Upper lobe of right lung (tissue), 1 donor: ENCODE measurements around the gene SMIM43. TPM values are rescaled to one million over a fixed set of nuclear protein-coding genes. Genes with fewer than 3 reads are reported as not detected.

ENCODE experiments used
- ATAC-seq: fragments of 200-7000 bp; cut with Tn5 transposase; one replicate; pipeline ENCODE4 v1.9.1; 2020; ENCODE audit warnings: mild to moderate bottlenecking, moderate library complexity
- DNase-seq: peaks from one replicate; pipeline ENCODE4 v3.0.0-alpha.2; 2020
- H3K27ac ChIP-seq: fragments of 200-600 bp; one replicate; pipeline ENCODE4 v1.8.0; 2022
- H3K27me3 ChIP-seq: fragments of 200-600 bp; one replicate; pipeline ENCODE4 v1.8.0; 2022; ENCODE audit warnings: mild to moderate bottlenecking
- H3K36me3 ChIP-seq: fragments of 200-600 bp; one replicate; pipeline ENCODE4 v1.8.0; 2022
- H3K4me1 ChIP-seq: fragments of 200-600 bp; one replicate; pipeline ENCODE4 v1.8.0; 2022
- H3K4me3 ChIP-seq: fragments of 200-600 bp; one replicate; pipeline ENCODE4 v1.8.0; 2022; ENCODE audit warnings: mild to moderate bottlenecking
- H3K9me3 ChIP-seq: fragments of 200-600 bp; one replicate; pipeline ENCODE4 v1.8.0; 2022
- CTCF ChIP-seq: fragments of 200-600 bp; IDR thresholded peaks from one replicate; pipeline ENCODE4 v1.8.0; 2022; ENCODE audit warnings: antibody characterized with exemption
- intact Hi-C: fragments of 100-400 bp; cut with DNase I; formaldehyde crosslinking; loops from one replicate; pipeline ENCODE4 v1.11.0; 2022
- total RNA-seq: library from RNA; stranded (reverse); fragmentation: NEBNext Ultra II Directional; extraction: Animal tissue kit (Norgen Biotek cat#: 25700); gene quantifications from one replicate; pipeline ENCODE4 v1.2.1, GENCODE V29; 2021
- donor health status: DM: no; HTN: yes; CAD: no; lungs with severe emphysema.

SMIM43 gene
- total RNA-seq, 1 donor from 2014 or later: not detected

GRCh38 chr4:121794505-121795188 lies 29.7 kb upstream of the SMIM43 start:
- Histone ChIP-seq H3K9me3 (no peaks in the 10 kb centered on the region), H3K27me3 (no peaks in the 10 kb centered on the region), H3K4me3 (no peak overlapping the region), H3K27ac (no peak overlapping the region), H3K4me1 (peaks cover 4% of the 10 kb centered on the region), H3K36me3 (no peaks in the 10 kb centered on the region)
- ATAC-seq (peak; percentile 83), DNase-seq (no peak)
- intact Hi-C loops: no loop called here
- TF ChIP-seq CTCF: no peak

- intact Hi-C loops: no loop called here
- Histone ChIP-seq H3K27ac (no peak overlapping the region), H3K36me3 (no peaks in the 10 kb centered on the region), H3K9me3 (no peaks in the 10 kb centered on the region), H3K4me1 (peaks cover 4% of the 10 kb centered on the region), H3K27me3 (no peaks in the 10 kb centered on the region), H3K4me3 (no peak overlapping the region)
- no peak for TF ChIP-seq CTCF
- no peak for DNase-seq
- no peak for ATAC-seq
Measured at GRCh38 chr4:121792966-121793365, 28.0 kb upstream of the SMIM43 start.

- H3K27ac ChIP-seq: no peak overlapping the region
- DNase-seq (no peak), ATAC-seq (no peak)
- intact Hi-C loops: no loop called here
- peaks cover 4% of the 10 kb centered on the region for H3K4me1 ChIP-seq
- no peak overlapping the region for H3K4me3 ChIP-seq
- H3K36me3 ChIP-seq: no peaks in the 10 kb centered on the region
- no peaks in the 10 kb centered on the region for H3K9me3 ChIP-seq
- TF ChIP-seq CTCF: no peak
- H3K27me3 ChIP-seq: peaks cover 4% of the 10 kb centered on the region
Measured at GRCh38 chr4:121791481-121791880, 26.5 kb upstream of the SMIM43 start.

- intact Hi-C loops: no loop called here
- Histone ChIP-seq H3K27ac (no peak overlapping the region), H3K4me1 (peaks cover 4% of the 10 kb centered on the region), H3K4me3 (no peak overlapping the region), H3K9me3 (no peaks in the 10 kb centered on the region), H3K36me3 (no peaks in the 10 kb centered on the region), H3K27me3 (peaks cover 4% of the 10 kb centered on the region)
- TF ChIP-seq CTCF: no peak
- DNase-seq: no peak
- no peak for ATAC-seq
Measured at GRCh38 chr4:121790976-121791375, 26.0 kb upstream of the SMIM43 start.

GRCh38 chr4:121789960-121790829 lies 25.2 kb upstream of the SMIM43 start:
- TF ChIP-seq CTCF: no peak

More at GRCh38 chr4:121789960-121790829, 25.2 kb upstream of the SMIM43 start:
- Histone ChIP-seq H3K4me1 (no peaks in the 10 kb centered on the region), H3K9me3 (no peaks in the 10 kb centered on the region), H3K27ac (no peak overlapping the region), H3K36me3 (no peaks in the 10 kb centered on the region), H3K4me3 (no peak overlapping the region), H3K27me3 (peaks cover 4% of the 10 kb centered on the region)
- intact Hi-C loops: no loop called here
- no peak for ATAC-seq
- DNase-seq: no peak
